GM21619 (cell line): ENCODE measurements around the gene ZNF236.
"Not testable (repeated sequence)": the region's sequence is repeated elsewhere in the genome, so short reads cannot be mapped to it uniquely, and the experiment has no call there.

Experiments used
- ATAC-seq: cut with Tn5 transposase; IDR thresholded peaks from one replicate; pipeline ENCODE4 v1.9.1; 2021; ENCODE audit not compliant: unreplicated experiment

ZNF236 gene

GRCh38 chr18:77017355-77017754 is 195.0 kb downstream of the ZNF236 start:
- ATAC-seq, result no peak

GRCh38 chr18:77018650-77019049 is 196.3 kb downstream of the ZNF236 start:
- not testable (repeated sequence) for ATAC-seq

GRCh38 chr18:77019641-77020040 is 197.3 kb downstream of the ZNF236 start:
- ATAC-seq, result no peak
